ENCODE data around the gene CIDEB. TPM values are rescaled to one million over a fixed set of nuclear protein-coding genes. Genes with fewer than 3 reads are reported as not detected.

The CIDEB gene
- total and polyA plus RNA-seq, 2 of the 13 experiments (the other 11 are each of a cell fraction or from before 2014, with no cell fraction given), result 35.8 to 110 TPM

DNA sequence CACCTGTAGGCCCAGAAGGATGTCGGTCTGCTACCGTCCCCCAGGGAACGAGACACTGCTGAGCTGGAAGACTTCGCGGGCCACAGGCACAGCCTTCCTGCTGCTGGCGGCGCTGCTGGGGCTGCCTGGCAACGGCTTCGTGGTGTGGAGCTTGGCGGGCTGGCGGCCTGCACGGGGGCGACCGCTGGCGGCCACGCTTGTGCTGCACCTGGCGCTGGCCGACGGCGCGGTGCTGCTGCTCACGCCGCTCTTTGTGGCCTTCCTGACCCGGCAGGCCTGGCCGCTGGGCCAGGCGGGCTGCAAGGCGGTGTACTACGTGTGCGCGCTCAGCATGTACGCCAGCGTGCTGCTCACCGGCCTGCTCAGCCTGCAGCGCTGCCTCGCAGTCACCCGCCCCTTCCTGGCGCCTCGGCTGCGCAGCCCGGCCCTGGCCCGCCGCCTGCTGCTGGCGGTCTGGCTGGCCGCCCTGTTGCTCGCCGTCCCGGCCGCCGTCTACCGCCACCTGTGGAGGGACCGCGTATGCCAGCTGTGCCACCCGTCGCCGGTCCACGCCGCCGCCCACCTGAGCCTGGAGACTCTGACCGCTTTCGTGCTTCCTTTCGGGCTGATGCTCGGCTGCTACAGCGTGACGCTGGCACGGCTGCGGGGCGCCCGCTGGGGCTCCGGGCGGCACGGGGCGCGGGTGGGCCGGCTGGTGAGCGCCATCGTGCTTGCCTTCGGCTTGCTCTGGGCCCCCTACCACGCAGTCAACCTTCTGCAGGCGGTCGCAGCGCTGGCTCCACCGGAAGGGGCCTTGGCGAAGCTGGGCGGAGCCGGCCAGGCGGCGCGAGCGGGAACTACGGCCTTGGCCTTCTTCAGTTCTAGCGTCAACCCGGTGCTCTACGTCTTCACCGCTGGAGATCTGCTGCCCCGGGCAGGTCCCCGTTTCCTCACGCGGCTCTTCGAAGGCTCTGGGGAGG is 3.1 kb upstream of the CIDEB start, which contains the start of gene LTB4R (continued):
- TF ChIP-seq ZNF841 (CRISPR knock-in tag; IDR thresholded peaks at IDR 0.05; ENCODE audit: borderline replicate concordance) (no peak), HOXA5 (CRISPR knock-in tag; IDR thresholded peaks at IDR 0.05) (no peak), ZSCAN9 (CRISPR knock-in tag; IDR thresholded peaks at IDR 0.05; ENCODE audit: borderline replicate concordance) (no peak), RBM22 (optimal IDR thresholded peaks at IDR 0.05; ENCODE audit: low read length) (no peak), ZNF329 (CRISPR knock-in tag; IDR thresholded peaks at IDR 0.05; ENCODE audit: low read depth) (0 out of 2 replicates have a peak, but pooled peaks have one; percentile 49), MAF1 (CRISPR knock-in tag; IDR thresholded peaks at IDR 0.05; ENCODE audit: borderline replicate concordance) (no peak), MBD4 (IDR thresholded peaks at IDR 0.05; ENCODE audit: borderline replicate concordance, low read length) (no peak)
- TF ChIP-seq, protein P1, sequence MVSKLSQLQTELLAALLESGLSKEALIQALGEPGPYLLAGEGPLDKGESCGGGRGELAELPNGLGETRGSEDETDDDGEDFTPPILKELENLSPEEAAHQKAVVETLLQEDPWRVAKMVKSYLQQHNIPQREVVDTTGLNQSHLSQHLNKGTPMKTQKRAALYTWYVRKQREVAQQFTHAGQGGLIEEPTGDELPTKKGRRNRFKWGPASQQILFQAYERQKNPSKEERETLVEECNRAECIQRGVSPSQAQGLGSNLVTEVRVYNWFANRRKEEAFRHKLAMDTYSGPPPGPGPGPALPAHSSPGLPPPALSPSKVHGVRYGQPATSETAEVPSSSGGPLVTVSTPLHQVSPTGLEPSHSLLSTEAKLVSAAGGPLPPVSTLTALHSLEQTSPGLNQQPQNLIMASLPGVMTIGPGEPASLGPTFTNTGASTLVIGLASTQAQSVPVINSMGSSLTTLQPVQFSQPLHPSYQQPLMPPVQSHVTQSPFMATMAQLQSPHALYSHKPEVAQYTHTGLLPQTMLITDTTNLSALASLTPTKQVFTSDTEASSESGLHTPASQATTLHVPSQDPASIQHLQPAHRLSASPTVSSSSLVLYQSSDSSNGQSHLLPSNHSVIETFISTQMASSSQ (IDR thresholded peaks at IDR 0.05; ENCODE audit: low read depth), result no peak
- TF ChIP-seq, protein P1 (CRISPR knock-in tag; IDR thresholded peaks at IDR 0.05; ENCODE audit: borderline replicate concordance), result no peak

All from HepG2 (cell line).